Measurements from ENCODE around the gene SLC27A2.
A peak's percentile ranks its signal among the peaks of the same experiment; 100 is the strongest.

SLC27A2 gene

DNA sequence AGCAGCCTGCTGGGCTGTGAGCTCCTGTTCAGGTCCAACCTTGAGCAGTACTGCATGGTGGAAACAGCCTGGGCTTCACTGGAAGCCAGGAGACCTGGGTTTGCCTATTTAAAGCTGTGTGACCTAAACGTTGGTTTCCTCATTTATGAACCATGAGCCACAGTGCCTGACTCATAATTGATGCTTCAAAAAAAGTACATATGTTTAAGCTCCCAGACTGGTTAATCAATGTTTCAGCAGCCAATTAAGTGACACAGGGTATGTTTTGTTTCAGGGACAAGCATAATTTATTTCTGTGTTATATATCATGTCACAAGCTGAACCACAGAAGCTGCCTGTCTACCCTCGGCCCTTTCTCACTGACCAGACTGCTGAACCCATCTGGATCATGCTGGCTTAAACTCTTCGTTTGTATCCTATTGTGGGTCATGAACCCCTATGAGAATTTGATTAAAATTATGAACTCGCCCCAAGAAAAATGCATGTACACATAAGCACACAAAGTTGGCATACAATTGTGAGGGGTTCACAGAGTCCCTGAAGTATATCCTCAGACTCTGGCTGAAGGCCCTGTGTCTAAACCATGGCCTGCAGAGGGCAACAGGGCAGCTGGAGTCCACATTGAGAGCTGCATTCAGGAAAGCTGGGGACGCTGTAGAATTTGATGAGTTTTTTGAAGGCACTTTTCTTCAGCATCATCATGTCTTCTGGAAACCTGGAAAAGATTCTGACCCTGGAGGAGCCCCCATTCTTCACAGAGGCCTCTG lies 59.9 kb downstream of the SLC27A2 start:
- DNase-seq (ENCODE audit: low read depth): peak; percentile 43

DNA sequence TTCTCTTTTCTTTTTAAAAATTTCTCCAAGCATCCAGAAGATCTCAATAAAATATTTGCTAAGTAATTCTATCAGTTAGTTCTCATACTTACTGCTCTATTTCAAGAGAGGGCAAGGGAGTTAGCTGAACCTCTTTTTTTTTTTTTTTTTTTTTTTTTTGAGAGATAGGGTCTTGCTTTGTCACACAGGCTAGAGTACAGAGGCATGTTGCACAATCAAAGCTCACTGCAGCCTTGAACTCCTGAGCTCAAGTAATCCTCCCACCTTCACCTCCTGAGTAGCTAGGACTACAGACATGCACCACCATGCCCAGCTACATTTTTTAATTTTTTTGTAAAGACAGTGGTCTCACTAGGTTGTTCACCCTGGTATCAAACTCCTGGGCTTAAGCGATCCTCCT lies 62.2 kb downstream of the SLC27A2 start:
- no peak for DNase-seq (ENCODE audit: low read depth)

DNA sequence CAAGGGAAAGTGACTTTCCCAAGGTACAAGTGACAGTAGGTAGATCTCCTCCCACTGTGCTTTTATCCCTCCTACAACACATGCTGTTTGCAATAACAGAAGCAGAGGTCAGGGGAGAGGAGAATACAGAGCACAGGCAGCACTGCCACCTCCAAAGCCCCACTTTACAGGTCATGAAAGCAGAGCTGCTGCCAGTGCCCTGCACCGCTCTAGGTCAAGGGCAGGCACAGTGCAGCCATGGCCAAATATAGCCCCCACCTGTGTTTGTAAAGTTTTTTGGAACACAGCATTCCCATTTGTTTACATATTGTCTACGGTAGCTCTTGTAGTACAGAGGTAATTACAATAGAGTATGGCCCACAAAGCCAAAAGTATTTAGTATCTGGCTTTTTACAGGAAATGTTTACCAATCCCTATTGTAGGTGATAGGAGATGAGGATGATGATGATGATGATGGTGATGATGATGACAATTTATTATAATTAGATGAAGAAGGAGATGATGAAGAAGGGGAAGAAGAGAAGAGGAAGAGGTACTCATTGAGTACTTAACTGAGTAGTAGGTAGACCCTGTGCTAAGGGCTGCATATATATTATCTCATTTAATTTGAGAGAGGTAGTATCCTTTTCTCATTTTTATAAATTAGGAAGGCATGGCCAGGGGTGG lies 63.1 kb downstream of the SLC27A2 start:
- DNase-seq (ENCODE audit: low read depth): no peak

DNA sequence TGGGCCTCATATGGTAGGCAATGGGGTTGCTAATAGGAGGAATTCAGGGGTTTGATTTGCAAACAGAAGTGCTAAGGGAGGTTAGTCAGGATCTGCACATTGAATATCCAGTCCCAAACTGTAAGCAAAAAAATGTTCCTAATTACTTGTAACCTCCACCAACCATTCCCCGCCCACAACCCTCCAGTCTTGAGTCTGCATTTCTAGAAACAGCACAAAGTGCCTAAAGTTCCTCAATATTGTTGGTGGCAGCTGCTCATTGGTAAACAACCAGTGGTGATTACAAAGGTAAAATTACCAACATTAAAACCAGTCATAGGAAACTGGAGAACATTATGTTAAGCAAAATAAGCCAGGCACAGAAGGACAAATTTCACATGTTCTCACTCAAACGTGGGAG lies 64.6 kb downstream of the SLC27A2 start:
- no peak for DNase-seq (ENCODE audit: low read depth)

DNA sequence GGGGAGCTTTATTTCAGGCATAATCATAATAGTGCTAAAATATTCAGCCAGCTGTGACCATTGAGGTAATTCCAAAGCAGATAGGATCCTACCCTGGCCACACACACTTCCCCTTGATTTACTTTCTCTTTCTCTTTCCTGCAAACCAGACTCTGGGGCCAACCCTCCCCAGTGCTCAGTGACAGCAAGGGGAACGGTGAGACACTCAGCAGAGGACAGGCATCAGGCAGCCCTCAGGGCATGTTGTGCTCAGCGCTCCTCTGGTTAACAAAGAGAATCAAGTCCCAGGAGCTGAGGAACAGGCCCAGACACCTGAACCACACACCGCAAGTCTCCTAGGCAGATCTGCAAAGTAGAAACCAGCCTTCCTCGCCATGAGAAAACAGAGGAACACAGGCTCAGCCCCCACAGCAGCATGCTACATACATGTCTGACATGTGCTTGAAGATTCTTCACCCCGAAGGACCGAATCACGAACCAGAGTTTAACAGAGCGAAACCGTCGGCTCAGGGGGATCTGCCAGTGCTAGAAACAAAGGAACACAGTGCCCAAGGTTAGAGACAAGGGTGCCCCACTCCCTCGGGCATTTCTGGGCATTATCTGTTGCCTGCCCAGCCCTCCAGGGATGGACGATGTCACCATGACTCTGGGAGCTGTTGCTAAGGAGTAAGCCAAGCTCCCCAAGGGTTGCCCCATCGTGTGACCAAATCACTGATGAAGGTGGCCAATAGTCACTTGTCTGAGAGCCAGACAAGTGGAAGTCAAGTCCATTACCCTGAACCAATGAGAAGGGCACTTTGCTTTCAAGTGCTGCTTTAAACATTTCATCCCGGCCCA lies 66.0 kb downstream of the SLC27A2 start:
- DNase-seq (ENCODE audit: low read depth): no peak

DNA sequence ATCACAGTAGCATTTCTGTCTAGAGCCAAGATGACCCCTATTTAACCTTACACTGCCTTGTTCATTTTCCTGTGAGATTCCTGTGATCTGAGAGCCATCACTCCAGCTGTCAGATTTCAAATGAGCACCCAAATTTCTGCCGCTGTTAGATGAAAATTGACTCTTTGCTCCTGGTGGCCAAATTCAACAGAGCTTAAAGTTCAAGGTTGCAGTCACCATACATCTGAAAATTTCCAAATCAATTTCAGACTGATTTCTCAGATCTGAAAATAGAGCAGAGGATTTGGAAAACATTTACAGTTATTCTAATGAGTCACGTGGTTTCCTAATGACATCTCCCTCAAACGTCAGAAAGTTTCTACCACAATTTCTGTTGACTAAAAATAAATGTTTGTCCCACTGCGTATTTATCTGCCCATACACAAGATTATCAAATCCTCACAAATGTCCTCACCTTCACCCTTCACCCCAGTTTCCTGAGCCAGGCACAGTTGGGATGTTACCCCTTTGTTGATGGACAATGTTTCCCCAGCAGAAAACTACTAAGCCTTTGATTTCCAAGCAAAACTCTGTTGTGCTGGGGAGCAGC lies 67.1 kb downstream of the SLC27A2 start:
- no peak for DNase-seq (ENCODE audit: low read depth)

DNA sequence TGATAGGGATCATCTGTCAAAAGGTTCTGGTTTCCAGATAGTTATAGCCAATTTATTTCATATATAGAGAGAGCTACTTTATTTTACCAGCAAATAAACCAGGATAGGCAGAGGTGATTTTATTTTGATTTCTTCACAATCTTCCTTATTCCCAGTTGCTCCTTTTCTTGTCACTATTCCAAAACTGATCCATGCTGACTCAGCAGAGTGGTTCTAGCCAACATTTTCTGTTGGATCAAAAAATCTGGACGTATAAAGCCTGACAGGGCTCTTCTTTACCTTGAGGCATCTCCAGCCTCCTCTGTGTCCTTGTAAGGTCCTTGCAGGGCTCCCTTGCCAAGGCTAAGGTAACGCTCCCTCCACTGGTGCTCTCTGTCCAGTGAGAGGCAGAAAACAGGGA lies 67.7 kb downstream of the SLC27A2 start:
- no peak for DNase-seq (ENCODE audit: low read depth)

DNA sequence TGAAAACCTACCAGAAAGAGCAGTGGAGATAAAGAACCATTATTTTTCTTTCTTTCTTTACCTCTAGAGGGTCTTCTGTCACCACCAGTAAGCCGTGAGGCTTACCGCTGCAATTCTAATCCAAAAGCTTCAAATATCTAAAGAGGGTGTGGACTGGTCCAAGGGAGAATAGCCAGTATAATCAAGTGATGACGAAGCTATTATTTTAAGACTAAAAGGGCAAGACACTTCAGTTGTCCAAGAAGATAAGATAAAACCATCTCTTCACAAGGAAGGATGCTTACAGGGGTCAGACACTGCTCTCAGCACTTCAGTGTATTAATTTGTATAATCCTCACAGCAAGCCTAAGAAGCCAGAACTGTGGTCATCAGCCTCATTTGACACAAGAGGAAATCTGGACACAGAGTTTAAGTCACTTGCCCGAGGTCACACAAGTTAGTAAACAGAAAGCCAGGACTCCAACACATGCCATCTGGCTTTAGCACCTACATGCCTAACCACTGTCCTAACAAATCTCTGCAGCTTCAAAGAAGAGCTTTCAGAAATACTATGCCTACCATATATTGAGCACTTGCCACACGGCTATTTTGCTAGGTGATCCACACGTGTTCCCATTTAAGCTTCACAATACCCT lies 68.9 kb downstream of the SLC27A2 start:
- DNase-seq (ENCODE audit: low read depth): no peak

DNA sequence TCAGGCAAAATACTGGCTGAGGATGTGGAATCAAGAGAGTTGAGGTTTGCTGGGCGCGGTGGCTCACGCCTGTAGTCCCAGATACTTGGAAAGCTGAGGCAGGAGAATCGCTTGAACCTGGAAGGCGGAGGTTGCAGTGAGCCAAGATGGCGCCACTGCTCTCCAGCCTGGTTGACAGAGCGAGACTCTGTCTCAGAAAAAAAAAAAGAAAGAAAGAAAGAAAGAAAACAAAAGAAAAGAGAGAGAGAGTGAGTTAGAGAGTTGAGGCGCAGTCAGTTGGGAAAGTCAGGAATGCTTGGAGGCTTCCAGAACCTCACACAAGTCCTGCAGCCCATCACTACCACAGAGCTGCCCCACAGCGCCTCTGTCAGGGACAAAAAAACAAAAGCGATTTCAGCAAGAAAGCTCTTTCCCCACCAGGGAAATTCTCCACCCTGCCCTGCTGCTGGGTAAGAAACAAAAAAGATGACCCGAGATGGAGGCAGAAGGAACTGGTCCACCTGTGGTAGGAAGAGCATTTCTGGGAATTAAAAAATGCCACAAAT lies 69.7 kb downstream of the SLC27A2 start:
- DNase-seq (ENCODE audit: low read depth): no peak

DNA sequence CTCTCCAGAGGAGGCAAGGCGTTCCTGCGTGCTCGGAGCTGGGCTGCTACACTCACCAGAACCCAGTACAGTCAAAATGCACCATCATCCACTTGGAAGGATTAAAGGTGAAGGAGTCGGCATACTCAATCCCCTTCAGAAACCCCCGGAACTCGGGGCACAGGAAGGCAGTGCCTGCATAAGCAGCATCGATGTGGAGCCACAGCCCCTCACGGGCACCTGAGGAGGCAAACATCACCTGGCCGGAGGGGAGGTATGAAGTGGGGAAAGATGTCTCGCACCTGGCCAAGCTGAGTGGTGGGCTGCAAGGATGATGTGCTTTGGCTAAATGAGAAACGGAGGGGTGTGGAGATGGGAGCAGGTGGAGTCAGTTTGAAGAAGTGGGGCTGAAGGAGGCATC lies 70.6 kb downstream of the SLC27A2 start:
- no peak for DNase-seq (ENCODE audit: low read depth)

DNA sequence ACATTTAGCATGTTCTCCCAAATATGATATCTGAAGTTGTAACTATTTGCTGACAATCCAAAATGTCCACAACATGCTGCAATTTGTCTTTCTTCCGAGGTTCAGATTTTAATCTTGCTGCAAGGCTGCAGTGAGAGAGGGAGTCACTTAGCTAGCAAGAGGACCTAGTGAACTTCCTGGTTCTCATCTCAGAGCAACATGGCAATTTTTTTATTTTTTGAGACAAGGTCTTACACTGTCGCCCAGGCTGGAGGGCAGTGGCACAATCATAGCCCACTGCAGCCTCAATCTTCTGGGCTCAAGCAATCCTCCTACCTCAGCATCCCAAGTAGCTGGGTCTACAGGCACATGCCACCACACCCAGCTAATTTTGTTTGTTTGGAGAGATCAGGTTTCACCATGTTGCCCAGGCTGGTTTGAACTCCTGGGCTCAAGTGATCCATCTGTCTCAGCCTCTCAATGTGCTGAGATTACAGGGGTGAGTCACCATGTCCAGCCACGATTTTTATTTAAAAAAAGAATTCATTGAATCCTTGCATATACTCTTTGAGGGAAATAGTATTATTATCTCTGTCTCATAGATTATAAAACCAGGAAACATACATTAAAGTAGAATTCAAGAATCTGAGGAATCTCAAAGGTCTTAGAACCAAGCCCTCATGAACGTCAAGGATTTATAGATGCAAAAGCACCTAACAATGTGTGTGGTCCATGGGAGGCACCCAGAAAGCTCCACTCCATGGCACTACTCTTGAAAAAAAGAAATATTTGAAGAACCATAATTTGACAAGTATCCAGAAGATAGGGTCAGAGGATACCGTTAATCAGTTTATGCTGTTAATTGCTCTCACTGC lies 74.4 kb downstream of the SLC27A2 start:
- DNase-seq (ENCODE audit: low read depth): peak; percentile 31

DNA sequence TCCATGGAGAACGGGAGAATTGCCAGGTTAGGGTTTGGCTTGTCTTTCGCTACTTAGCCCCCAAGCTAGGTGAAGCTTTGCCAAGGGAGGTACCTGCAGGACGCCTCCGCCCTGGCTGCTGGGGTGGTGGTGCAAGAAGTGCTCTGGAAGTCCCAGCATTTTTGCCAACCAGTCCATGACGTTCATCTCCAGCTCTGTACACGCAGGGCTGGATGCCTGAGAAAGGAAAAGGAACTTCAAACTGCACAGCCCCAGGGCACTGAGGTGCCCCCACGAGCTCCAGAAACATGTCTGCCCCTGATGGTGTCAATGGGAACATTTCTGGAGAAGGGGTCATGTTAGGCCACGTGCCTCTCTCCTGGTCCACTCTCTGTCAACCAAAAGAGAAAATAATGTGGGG lies 75.3 kb downstream of the SLC27A2 start:
- no peak for DNase-seq (ENCODE audit: low read depth)

DNA sequence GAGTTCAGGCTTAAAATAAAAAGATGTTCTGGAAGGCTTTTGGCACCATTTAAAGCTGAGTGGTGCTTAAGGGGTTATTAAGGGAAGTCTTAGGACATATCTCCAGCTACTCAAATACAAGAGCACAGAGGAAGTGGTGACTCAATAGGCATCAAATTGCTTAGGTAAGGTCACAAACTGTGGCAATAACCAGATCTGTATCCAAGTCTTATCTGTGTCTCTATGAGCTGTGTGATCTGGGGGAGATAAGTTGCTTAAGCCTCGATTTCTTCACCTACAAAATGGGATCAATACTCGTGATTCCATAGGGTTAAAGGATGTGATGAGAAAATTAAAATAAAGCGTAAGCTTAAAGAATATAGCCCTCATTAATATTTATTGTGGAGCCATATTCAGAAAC lies 75.9 kb downstream of the SLC27A2 start:
- DNase-seq (ENCODE audit: low read depth): peak; percentile 16

DNA sequence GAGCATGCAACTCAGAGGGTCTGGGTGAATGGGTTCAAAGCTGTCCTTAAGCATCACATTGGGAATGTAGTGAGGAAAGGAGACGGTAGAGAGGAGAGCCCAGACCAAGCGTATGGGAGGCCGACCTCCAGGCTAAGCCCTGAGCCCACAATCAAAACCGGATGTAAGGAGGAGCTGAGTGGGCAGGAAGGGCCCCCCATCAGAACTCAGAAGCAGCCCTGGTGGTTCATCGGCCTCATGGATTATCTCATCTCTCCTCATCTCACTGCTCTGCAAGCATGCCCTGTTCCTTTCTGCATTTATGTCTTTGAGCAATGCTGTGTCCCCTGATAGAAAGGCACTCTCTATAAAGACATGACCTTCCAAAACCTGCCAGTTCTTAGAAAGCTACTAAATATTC lies 77.3 kb downstream of the SLC27A2 start:
- no peak for DNase-seq (ENCODE audit: low read depth)

DNA sequence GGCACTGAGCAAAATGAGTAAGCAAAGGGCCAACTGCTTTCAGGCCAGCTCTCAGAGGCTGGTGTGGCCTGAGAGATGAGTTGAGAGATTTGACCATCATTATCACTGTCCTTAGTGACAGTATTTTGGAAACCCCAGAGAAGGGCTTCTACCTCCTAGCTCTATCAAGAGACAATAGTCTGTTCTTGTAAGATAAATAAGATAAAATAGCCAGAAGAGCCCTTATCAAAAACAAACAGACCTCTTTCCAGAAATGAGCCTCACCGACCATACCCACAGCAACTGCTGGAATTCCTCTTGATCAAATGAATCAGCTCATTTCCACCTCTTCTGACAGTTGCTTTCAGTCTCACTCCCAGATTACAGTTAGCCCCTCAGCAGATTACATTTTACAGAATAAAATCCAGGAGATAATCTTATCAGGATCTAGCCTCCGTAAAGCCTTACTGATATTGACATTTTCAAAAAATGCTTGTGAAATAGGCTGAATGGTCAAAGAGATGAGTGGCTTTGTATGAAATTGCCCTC lies 79.0 kb downstream of the SLC27A2 start:
- no peak for DNase-seq (ENCODE audit: low read depth)

DNA sequence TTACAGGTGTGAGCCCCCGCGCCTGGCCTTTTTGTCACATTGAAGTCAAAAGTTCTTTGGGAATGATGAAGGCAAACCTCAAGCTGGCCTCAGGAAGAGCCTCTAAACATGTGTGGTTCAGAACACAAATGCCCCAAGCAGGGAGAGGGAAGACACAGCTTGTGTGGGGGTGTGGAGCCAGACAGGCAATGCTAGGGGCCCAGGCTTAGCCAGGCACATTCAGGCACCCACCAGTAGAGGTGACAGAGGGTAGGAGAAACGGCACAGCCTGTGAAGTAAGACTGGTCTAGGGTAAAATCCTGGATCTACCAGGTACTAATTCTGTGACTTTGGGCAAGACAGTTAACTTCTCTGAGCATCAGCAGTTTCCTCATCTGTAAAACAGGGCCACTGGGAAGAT lies 80.0 kb downstream of the SLC27A2 start:
- DNase-seq (ENCODE audit: low read depth): no peak

DNA sequence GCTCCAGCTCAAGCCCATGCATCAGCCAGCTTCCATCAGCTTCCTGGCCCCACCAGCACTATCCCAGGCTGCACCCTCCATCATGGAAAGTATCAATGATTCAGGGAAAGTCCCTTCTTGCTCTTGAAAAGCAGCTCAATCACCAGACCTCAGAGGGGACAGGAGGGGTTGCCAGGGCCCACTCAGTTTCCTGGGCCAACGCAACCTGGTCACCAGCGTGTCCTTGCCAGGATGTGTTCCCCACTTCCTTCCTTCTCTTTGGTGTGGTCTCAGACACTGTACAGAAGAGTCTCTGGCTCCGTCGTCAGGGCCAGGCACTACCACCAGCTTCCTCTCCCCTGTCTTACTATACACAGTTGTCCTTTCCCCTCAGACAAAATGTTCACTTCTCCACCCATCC lies 80.5 kb downstream of the SLC27A2 start:
- no peak for DNase-seq (ENCODE audit: low read depth)

DNA sequence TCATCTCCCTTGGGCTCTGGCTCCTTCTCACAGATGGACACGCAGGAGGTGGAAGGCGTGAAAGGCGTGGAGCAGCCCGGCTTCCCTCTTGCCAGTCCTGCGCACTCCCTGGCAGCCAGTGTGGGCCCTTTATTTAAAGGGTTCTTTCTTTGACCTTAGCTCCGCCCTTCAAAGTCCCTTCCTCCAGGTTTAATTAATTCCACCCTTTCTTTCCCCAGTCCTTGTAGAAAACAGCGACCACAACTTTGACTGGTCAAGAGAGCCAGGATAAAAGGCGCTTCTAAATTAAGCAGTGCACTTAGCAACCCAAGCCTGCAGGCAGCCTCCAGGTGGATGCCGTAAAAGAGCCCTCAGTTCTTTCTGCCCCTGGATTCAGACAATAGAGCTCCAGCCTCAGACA lies 83.6 kb downstream of the SLC27A2 start, which contains the start of gene HDC:
Gene HDC (minus strand): TSS at position 107 of the 400 bp plus-strand sequence. CDS start 103 bp downstream, at position 4.
- no peak for DNase-seq (ENCODE audit: low read depth)

DNA sequence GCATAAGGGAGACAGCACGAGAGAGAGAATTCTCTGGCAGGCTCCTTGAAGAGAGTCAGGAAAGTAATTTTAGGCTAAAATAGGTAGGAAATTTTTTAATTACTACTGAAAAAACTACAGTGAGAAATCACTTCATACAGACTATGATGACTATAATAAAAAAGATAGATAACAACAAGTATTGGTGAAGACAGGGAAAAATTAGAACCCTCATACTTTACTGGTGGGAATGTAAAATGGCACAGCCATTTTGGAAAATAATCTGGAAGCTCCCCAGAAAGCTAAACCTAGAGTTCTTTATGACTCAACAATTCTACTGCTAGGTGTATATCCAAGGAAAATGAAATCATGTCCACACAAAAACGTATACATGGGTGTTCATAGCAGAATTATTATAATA lies 85.6 kb downstream of the SLC27A2 start:
- no peak for DNase-seq (ENCODE audit: low read depth)

DNA sequence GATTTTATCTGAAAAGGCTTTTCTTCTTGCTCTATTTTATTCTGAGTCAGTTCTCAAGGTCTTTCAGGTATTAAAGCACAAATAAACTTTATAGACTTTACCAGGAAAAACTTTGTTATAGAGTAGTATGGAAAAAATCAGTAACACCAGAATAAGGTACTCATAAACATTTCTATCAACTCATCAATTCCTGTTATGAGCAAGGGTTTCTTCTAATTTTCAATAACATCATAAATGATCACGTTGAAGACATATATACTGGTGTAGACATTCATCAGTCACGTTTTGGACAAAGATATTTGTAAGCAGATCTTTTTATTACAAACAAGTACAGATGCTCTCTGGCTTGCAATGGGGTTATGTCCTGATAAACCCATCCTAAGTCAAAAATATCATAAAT lies 93.1 kb downstream of the SLC27A2 start:
- DNase-seq (ENCODE audit: low read depth): no peak

All from GM04504 (cell line).